Hepatocyte (in vitro differentiated cells): Measurements from ENCODE around the gene ZNF804B. TPM values are rescaled to one million over a fixed set of nuclear protein-coding genes. Genes with fewer than 3 reads are reported as not detected.

Source experiments
- DNase-seq: peaks from one replicate; pipeline ENCODE4 v3.0.0-alpha.2; 2016; ENCODE audit warnings: low spot score
- H2AFZ ChIP-seq: fragments of 200-600 bp; sonication (generic); 2 replicates; pipeline ENCODE4 v1.6.0; 2016; ENCODE audit warnings: antibody characterized with exemption, mild to moderate bottlenecking
- H3K27ac ChIP-seq: fragments of 200-600 bp; sonication (generic); 2 replicates; pipeline ENCODE4 v1.5.1; 2016; ENCODE audit warnings: mild to moderate bottlenecking
- H3K27me3 ChIP-seq: fragments of 200-600 bp; sonication (generic); 2 replicates; pipeline ENCODE4 v1.6.1; 2016
- H3K36me3 ChIP-seq: fragments of 200-600 bp; sonication (generic); replicated peaks from 2 replicates; pipeline ENCODE4 v1.5.1; 2016; ENCODE audit warnings: low read depth; ENCODE audit not compliant: insufficient read depth
- H3K4me1 ChIP-seq: fragments of 200-600 bp; sonication (generic); 2 replicates; pipeline ENCODE4 v1.5.1; 2016; ENCODE audit warnings: mild to moderate bottlenecking, moderate library complexity; ENCODE audit not compliant: insufficient read depth
- H3K4me2 ChIP-seq: fragments of 200-600 bp; sonication (generic); 2 replicates; pipeline ENCODE4 v1.6.0; 2016
- H3K4me3 ChIP-seq: fragments of 200-600 bp; sonication (generic); 2 replicates; pipeline ENCODE4 v1.5.1; 2016; ENCODE audit warnings: mild to moderate bottlenecking
- H3K79me2 ChIP-seq: fragments of 200-600 bp; sonication (generic); 2 replicates; pipeline ENCODE4 v1.6.0; 2017; ENCODE audit warnings: mild to moderate bottlenecking
- H3K9me2 ChIP-seq: fragments of 200-600 bp; sonication (generic); replicated peaks from 2 replicates; pipeline ENCODE4 v1.6.0; 2017; ENCODE audit warnings: mild to moderate bottlenecking; ENCODE audit not compliant: insufficient read depth
- H3K9me3 ChIP-seq: fragments of 200-600 bp; sonication (generic); 2 replicates; pipeline ENCODE4 v1.5.1; 2016; ENCODE audit warnings: low read depth, mild to moderate bottlenecking
- H4K20me1 ChIP-seq: fragments of 200-600 bp; sonication (generic); 2 replicates; pipeline ENCODE4 v1.6.0; 2016; ENCODE audit warnings: mild to moderate bottlenecking; ENCODE audit not compliant: insufficient read depth, poor library complexity, severe bottlenecking
- CTCF ChIP-seq: fragments of 200-600 bp; sonication (generic); IDR thresholded peaks from 2 replicates; pipeline ENCODE4 v1.5.1; 2016; ENCODE audit warnings: antibody characterized with exemption, mild to moderate bottlenecking; ENCODE audit not compliant: poor library complexity
- EZH2 ChIP-seq: fragments of 200-600 bp; sonication (generic); IDR thresholded peaks from 2 replicates; pipeline ENCODE4 v1.6.1; 2016; ENCODE audit warnings: antibody characterized with exemption, mild to moderate bottlenecking, borderline replicate concordance
- EZH2phosphoT487 ChIP-seq: fragments of 200-600 bp; sonication (generic); IDR thresholded peaks from one replicate; pipeline ENCODE4 v1.6.1; 2018; ENCODE audit warnings: antibody characterized with exemption, mild to moderate bottlenecking, low read depth, moderate library complexity; ENCODE audit not compliant: unreplicated experiment, severe bottlenecking
- WGBS: methylation state at CpG from one replicate; pipeline ENCODE4 v1.1.6; 2016; ENCODE audit warnings: low lambda C conversion rate; ENCODE audit errors: missing lambda C conversion rate; 5-methylcytosine and 5-hydroxymethylcytosine counted together
- polyA plus RNA-seq: library from polyadenylated mRNA; unstranded; fragments of >200 nt; fragmentation: Nextera tagmentation; extraction: Ambion mirVana; gene quantifications from 2 replicates; pipeline ENCODE4 v1.2.1, GENCODE V29; 2016
- total RNA-seq: library from RNA; depleted of rRNA; stranded (reverse); fragments of >200 nt; gene quantifications from 2 replicates; pipeline ENCODE4 v1.2.3, GENCODE V29; 2014

The ZNF804B gene
- total and polyA plus RNA-seq, 2 experiments from 2014 or later = not detected

- Histone ChIP-seq H3K4me2 (no peak overlapping the region), H3K27me3 (no peaks in the 10 kb centered on the region), H3K36me3 (no peaks in the 10 kb centered on the region), H4K20me1 (no peaks in the 10 kb centered on the region), H3K9me3 (no peaks in the 10 kb centered on the region), H3K27ac (no peak overlapping the region), H2AFZ (no peak overlapping the region), H3K79me2 (no peaks in the 10 kb centered on the region), H3K4me1 (no peaks in the 10 kb centered on the region), H3K9me2 (no peaks in the 10 kb centered on the region), H3K4me3 (no peak overlapping the region)
- TF ChIP-seq CTCF (no peak), EZH2 (no peak), EZH2phosphoT487 (no peak)
- DNase-seq = no peak
- 53% methylated on average over 4 of the region's 4 CpGs for WGBS
These were observed 504.6 kb downstream of the ZNF804B start for GRCh38 chr7:89264126-89264525.

- H3K36me3 ChIP-seq = no peaks in the 10 kb centered on the region
- H3K9me2 ChIP-seq = no peaks in the 10 kb centered on the region
- H3K4me2 ChIP-seq = no peak overlapping the region
- no peak overlapping the region for H3K4me3 ChIP-seq
- no peak for DNase-seq
- no peak for TF ChIP-seq EZH2phosphoT487
- no peaks in the 10 kb centered on the region for H3K9me3 ChIP-seq
- no peaks in the 10 kb centered on the region for H3K79me2 ChIP-seq
- no peaks in the 10 kb centered on the region for H3K4me1 ChIP-seq
- H4K20me1 ChIP-seq = no peaks in the 10 kb centered on the region
- no peak overlapping the region for H2AFZ ChIP-seq
- WGBS = 80% methylated on average over 2 of the region's 2 CpGs
- no peaks in the 10 kb centered on the region for H3K27me3 ChIP-seq
- H3K27ac ChIP-seq = no peak overlapping the region
These were observed 506.1 kb downstream of the ZNF804B start for GRCh38 chr7:89265631-89266030.

GRCh38 chr7:89283302-89283701, 523.8 kb downstream of the ZNF804B start:
- Histone ChIP-seq H3K27ac (no peak overlapping the region), H3K4me1 (no peaks in the 10 kb centered on the region), H2AFZ (no peak overlapping the region), H3K4me3 (no peak overlapping the region), H3K9me3 (no peaks in the 10 kb centered on the region), H3K4me2 (no peak overlapping the region), H3K9me2 (no peaks in the 10 kb centered on the region), H3K36me3 (no peaks in the 10 kb centered on the region), H3K79me2 (no peaks in the 10 kb centered on the region), H3K27me3 (no peaks in the 10 kb centered on the region), H4K20me1 (no peaks in the 10 kb centered on the region)
- DNase-seq = no peak
- TF ChIP-seq EZH2 (no peak), CTCF (no peak), EZH2phosphoT487 (no peak)
- WGBS = 74% methylated on average over 2 of the region's 2 CpGs

GRCh38 chr7:89308535-89308934, 549.0 kb downstream of the ZNF804B start:
- Histone ChIP-seq H3K4me3 (no peak overlapping the region), H3K4me1 (no peaks in the 10 kb centered on the region), H4K20me1 (no peaks in the 10 kb centered on the region), H3K27me3 (no peaks in the 10 kb centered on the region), H2AFZ (no peak overlapping the region), H3K9me2 (no peaks in the 10 kb centered on the region), H3K27ac (no peak overlapping the region), H3K4me2 (no peak overlapping the region), H3K9me3 (no peaks in the 10 kb centered on the region), H3K36me3 (no peaks in the 10 kb centered on the region), H3K79me2 (no peaks in the 10 kb centered on the region)
- TF ChIP-seq EZH2 (no peak), CTCF (no peak), EZH2phosphoT487 (no peak)
- DNase-seq = no peak
